Kidney capillary endothelial cell (primary cell): Measurements from ENCODE around the gene IL21.

ENCODE experiments used
- DNase-seq: peaks from one replicate; pipeline ENCODE4 v3.0.0-alpha.2; 2018; ENCODE audit warnings: low spot score

The IL21 gene

DNA sequence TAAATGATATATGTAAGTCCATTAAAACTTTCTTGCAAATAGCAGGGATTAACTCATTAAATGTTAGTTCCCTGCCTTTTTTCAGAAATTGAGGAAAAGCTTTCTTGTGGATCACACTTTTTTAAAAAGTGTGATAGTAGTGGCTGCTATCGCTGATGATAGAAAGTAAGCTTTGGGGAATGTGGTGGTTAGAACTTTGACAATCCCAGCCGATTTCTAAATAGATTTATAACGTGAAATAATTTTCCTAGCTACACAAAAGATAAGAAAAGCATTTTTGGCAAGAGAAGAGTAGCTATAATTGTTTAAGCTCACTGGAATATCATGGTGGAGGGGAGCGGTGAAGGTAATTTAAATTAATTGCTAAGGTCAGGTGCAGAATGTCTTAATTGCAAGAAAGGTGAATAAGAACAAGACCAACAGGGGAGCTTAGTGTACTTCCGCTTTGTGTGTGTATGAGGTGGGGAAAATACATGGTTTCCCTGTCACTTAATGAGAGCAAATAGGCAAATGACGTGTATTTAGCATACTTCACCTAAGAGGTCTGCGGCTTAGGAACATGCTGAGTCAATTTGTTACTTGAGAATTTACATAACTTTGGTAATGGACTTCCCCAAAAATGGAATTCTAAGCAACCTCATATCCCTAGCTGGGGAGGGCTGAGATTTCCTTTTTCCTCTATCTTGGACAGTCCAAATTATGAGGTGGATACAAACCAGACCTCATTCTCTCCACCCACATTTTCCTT is 11.7 kb upstream of the IL21 start:
- DNase-seq, result no peak

DNA sequence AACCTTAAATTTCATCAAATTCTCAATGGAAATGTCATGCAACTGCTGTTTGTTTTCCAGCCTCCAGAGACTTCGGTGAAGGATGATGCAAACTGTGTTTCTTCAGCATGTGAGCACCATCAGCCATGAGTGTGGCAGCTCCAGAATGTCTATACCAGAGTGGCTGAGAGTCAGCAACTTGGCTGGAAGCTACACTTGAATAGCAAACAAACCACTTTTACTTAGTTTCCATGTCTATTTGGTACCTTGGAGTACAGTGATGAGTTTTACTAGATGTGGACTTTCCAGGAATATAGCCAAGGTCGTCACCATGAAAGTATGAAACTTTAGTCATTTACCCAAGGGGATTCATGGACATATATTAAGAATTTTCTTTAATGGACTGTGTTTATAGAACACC is 4.3 kb upstream of the IL21 start:
- DNase-seq, result no peak

DNA sequence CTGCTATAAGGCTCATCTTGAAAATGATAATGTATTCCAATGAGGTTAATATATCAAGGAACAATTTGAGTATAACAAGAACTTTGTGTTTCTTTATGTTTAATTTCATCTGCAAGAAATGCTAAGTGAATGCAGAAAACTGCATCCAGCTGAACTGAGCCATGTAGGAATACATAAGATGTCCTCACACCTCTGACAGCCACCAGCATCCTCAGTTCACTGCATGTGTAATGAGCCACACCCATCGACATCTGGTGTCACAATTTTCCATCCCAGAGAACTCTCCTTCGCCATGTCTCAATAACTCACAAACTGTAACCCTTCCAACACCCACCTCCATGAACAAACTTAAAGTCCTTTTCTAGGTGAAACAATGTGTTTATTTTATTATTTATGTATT is 3.3 kb upstream of the IL21 start:
- DNase-seq, result no peak

DNA sequence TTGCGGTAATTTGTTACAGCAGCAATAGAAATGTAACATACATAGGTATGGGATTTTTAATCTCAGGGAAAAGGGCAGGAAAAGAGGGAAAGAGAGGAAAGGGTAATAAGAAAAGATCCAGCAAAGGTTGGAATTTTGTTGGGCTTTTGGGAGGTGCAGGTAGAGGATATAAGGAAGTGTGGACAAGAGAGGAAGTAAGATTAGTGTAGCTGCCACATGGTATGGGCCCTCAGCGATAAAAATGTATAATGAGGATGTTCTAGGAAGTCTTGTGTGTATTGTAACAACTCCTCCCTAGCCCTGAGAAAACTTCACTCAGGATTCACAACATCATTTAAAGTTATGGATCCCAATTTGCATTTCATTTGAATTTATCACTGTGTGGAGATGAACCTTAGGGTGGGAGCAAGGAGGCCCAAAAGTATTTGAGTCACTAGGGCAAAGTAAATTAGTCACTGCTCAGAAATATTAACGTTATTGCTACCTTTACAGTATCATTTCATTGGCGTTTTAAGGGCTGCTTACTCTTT is 2.8 kb upstream of the IL21 start:
- DNase-seq, result no peak

DNA sequence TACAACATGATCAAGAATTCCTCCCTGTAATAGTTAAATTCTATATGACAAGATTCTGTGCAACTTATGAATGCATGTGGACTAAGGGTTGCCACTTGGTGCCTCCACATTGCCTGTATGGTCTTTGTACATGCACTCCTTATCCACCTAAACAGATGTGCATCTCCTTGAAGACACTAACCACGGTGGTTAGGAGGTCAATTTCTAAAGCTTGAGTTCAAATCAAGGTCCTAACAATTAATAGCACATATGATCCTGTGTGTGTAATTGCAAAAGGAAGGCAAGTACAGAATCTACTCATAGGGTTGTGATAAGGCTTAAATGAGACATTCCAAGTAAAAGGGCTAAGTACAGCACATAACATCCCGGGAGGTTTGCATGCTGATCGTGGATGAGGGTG is 1.5 kb upstream of the IL21 start:
- no peak for DNase-seq

DNA sequence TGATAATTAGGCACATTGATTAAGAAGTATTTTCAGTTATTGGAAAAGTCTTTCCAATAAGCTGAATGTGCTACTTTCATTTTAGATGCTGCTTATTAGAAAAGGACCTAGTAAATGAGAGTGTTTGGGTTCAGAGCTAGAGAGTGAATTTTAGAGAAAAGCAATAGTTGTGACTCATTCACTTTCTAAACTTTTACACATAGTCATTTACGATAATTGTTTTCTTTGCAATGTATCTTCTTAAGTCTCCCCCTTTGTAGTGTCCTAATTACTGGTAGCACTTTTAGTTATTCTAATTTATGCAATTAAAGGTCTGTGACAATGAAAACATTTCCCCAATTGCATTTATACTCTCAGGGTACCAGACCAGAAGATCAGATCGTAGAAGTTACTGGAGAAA is 1.3 kb downstream of the IL21 start:
- DNase-seq, result no peak

DNA sequence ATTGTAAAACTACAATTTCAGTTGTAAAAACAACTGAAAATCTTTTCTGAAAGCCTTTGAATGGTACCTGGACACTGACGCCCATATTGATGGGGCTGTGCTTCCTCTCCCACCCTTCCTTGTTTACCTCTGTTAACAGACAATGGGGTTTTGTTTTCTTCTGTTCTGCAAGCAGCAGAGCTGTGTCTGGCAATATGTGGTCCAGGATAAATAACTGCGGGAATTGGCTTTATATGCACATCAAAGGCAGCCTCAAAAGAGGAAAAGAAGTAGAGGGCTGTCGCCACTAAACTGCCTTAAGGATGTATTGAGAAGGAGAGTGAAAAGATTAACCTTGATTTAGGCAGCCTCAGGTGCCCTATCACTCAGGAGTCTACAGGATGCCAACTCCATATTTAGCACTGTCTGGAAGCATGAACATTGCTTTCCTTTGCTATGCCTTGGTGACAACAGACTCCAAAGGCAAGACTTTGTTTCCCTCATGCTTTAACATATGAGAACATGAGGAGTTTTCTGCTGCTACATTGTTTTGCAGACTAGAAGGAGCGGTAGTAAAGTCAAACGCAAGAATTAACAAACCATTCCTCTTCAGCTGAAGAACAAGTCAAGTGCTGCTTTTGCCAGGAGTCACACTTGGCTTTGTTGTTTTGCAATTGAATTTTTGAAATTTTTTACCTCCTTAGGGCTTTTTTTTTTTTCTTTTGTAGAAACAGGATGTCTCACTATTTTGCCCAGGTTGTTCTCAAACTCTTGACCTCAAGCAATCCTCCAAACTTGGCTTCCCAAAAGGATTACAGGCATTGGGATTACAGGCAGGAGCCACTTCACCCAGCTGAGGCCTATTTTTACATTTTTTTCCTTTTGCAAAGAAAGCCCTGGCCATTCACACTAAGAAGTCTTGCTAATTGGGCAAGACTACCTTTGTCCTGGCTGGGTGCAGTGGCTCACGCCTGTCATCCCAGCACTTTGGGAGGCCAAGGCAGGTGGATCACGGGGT is 3.0 kb downstream of the IL21 start:
- no peak for DNase-seq

DNA sequence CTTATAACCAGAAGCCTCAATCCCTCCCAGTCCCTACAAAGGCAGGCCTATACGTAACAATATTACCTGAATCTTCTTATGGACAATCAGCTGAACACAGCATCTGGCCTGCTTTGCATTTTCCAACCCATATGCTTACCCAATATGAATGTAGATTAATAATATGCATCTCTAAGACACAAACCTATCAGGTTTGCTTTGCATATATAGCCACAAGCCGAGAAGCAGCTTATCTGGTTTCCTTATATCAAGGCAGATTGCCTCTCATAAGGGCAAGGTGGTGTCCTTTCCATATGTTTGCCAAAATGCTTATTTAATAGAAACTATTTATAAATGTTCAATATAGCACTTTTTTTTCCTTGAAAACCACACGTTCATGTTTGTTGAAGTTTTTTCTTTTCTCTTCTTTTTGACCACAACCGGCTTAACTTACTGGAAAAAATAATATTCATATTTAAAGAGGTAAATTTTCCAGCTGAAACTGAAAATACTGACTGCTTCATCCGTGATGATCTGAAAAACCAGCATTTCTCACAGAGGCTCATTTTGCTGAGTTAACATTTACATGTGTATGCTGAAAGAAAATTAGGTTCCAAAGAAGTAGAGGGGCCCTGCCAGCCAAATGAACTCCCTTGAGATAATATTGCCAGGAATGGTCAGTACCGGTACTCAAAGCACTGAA is 3.8 kb downstream of the IL21 start:
- DNase-seq, result no peak

DNA sequence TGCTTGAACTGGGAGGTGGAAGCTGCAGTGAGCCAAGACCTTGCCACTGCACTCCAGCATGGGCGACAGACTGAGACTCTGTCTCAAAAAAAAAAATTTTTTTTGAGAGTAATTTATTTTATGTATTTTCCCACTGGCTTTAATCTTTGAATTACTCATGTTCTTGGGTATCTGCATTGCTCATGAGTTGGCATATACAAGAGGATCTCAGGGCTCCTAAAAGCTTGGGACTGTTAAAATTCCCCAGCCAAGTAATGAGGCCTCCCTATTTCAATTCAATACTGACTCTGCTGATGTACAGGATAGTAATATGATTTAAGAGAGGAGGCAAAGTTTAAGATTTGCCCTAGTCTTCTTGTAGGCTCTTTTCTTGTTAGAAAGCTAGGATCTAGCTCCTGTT is 6.2 kb downstream of the IL21 start:
- no peak for DNase-seq

DNA sequence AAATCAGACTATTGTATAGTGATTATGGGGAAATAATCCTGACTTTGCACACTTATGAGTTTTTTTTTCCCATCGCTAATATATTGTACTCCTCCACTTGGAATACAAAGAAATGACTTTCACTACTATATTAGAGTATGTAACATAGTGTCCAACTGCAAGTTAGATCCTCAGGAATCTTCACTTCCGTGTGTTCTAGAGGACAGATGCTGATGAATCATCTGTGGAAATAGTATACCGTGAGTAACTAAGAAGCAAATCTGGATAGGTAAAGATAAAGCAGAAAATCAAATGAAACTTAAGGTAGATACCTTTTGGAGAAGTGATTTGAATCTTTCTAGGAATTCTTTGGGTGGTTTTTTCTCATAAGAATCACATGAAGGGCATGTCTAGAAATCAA is 8.3 kb downstream of the IL21 start:
- no peak for DNase-seq

DNA sequence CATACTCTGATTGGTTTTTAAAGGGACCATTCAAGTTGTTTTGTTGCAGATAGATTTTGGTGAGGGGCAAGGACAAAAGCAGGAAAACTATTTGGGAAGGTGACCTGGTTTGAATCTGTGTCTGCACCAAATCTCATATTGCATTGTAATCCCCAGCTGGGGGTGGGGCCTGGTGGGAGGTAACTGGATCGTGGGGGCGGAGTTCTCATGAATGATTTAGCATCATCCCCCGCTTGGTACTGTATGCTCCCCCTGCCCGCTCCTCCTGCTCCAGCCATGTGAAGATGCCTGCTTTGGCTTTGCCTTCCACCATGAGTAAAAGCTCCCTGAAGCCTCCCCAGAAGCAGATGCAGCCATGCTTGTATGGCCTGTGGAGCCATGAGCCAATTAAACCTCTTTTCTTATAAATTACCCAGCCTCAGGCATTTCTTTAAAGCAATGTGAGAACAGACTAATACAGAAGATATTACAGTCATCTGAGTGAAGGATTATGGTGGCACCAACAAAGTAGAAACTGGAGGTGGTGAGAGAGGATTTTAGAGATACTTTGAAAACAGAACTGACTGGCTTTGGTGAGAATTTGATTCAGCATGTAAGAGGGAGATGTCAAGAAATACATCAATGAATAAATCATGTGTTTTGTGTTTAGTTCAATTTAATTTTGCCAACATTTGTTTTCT is 14.4 kb downstream of the IL21 start:
- no peak for DNase-seq

DNA sequence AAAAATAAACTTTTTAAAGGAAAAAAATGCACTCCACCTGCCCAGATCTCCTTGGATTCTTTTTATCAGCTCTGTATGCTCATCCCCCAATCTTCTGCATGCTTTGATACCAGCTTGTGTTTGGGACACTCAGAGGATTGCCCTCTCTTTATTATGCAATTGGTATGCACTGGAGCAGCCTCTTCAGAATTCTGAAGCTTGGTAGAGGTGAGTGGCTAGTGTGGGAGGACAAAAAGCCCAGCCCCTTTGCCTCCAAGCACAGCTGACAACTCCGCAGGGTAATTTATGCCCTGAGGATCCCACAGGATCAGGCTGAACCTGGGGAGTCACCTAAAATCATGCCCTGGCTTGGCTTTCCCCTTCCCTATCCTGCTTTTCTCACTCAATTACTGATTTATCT is 16.7 kb downstream of the IL21 start:
- DNase-seq, result no peak

DNA sequence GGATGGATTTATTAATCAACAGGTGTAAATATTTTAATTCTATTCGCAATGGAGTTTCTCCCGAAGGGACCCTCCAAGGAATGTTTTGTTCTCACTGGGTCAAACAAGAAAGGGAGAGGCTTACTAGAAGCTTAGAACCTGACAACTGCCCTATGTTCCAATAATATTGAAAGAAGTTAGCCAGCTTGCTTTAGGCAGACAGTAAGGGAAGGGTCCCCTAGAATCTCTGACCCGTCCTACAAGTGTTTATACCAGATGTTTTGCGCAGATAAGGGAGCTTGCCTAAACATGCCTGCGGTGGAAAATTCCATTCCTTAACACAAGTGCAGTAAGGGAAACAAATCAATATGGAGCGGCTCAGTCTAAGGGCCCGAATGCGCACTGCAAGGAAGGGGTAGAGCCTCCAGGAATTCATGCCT is 17.7 kb downstream of the IL21 start:
- DNase-seq, result no peak

DNA sequence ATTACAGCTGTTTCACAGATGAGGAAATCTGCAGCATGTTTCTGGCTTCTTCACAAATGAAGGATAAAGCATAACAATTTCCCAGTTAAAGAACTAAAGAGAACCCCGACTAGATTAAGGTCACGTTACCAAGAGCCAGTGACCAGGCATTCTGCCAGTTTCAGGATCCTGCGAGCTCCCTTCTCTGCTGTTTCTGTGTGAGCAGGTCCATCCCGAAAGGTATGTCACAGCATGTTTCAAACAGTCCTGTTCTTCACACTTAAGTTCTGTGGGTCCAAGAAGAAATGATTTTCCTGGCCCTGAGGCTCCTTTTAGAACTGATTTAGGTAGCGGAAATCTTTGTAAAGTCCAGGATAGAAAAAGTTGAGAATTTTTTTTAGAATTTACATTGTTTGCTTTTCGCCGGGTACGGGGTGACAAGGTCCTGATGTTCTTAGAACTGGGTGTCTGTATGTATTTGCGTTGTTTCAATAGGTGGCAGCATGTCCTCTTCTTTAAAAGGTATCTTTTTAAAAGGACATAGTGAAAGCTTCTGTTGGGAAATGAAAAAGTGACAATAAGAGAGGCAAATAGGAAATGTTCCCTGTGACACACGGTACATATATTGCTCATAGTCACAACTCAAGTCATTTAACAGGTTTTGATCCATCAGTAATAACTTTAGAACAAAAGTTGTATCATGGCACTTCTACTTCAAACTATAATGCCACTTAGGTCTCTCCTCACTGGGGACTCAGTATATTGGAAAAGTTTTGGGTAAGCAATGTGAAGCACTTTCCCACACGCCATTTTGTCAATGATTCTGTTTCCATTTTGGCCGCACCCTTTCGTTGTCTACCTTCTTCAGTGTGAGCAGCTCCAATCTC is 18.4 kb downstream of the IL21 start:
- peak; percentile 21 for DNase-seq

DNA sequence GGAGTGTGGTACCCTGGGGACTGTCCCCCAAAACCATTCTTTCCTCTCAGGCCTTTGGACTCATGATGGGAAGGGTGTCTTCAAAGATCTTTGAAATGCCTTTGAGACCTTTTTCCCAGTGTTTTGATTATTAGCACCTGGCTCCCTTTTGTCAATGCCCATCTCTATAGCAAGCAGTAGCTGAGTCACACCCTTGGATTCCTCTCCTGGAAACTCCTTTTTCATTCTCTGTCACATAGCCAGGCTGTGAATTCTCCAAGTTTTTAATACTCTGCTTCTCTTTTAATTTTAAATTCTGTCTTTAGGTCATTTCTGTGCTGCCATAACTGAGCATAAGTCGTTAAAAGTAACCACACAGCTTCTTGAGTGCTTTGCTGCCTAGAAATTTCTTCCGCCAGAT is 29.7 kb downstream of the IL21 start:
- DNase-seq, result no peak

DNA sequence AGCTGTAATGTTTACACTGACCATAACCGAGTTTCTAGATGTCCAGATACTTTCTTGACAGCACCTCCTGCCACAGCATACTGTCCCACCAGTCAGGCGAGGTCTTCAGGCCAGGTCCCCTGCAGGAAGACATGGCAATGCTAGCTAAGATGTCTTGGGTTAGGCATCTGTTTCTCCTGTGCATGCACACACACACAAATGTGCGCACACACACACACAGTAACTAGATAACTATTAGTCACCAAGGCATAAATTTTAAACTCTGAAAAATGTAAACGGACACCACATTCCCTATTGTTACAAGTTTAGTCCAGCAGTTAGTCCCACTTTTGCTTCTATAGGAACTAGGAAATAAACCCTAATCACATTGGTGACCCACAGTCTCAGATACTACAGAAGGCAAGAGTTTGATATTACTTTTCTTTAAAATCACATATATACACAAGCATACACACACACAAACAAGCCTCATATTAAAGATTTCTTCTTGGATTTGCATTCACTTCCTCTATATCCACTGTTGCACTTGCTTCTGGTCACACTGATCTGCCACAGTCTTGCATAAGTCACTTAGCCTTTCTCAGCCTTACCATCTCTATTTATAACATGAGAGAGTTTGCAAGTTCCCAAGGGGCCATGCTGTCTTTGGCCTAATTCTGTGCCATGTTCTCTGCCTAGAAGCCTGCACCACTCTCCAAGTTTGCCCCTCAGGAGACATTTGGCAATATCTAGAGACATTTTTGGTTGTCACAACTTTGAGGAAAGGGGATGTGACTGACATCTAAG is 32.2 kb downstream of the IL21 start:
- no peak for DNase-seq

DNA sequence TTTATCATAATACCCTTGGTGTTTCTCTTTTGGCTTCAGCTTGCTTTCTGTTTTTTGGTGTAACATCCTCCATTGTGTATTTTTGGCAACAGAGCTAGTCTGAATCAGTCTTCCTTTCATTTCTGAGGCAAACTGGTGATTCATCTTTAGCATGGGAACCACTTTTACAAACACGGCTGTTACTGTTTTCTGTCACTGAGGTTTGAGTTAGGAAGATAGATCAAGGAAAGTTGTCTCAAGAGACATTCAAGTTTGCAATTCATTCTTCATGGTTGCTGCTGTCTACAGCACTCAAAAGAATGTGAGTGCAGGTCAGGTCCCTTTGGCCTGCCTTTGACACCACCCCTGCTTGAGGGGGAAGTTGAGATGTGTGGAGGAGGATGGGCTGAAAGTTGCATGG is 36.3 kb downstream of the IL21 start:
- peak; percentile 52 for DNase-seq

DNA sequence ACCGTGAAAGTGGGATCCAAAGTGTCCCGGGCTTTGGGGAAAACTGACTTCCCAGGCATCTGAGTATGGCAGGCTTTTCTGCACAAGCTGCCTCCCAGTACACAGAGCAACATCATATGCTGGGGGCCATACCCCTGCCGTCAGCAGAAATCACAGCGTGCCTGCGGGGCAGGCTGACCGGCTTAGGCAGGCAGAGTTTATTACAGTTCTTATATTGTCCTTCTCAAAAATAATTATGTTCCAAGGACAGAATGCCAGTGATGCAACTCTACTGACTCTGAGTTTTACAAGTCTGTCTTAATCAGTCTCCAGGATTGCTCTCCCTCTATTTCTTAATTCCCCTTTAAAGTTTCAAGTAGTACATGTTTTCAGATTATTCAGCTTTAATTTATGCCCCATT is 37.0 kb downstream of the IL21 start:
- DNase-seq, result no peak

DNA sequence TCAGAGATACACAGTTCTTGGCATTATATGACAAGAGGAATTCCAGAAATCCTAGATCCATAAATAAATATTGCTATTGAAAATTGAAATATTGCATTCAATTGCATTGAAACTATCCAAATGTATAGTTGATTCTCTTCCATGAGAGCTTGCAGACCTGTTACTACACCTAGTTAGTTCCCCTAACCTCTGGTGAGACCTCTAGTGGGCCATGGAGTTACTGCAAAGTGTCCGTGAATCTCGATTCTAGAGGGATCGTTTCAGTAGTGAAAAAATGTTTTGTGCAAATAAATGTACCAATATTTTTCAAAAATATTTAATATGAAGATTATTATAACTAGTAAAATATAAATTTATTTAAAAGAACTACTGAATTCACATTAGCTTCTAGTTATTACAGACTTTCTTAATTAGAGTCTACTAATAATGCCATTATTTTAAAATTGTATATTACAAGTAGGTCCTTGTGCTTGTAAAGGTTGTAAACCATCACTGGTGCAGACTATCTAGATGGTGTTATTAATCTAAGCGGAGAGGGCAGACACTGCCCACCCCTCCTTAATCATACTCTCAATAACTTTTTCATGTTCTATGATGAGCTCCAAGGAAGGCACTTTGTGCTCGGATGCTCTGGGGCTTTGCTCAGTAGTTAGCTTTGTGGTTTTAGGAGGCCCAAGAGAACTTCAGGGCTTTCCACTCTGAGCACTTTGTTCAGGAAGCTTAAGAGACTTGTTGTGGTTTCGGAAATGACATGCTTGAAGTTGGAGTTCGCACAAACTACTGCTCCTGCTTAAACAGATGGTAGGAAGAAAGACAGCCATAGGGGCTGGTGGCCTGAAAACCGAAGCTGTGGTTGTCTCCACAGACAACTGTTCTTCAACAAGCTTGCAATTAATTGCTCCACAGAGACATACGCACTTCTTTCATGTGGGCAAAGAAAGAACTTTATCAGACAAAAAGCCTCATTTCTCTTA is 42.8 kb downstream of the IL21 start:
- DNase-seq, result peak; percentile 36
